Left forelimb (tissue), 1 donor: ENCODE data around the gene KRTAP9-9.
"Not testable (repeated sequence)": the region's sequence is repeated elsewhere in the genome, so short reads cannot be mapped to it uniquely, and the experiment has no call there.

Experiments used
- DNase-seq: peaks from one replicate; pipeline ENCODE4 v3.0.0-alpha.2; 2018; ENCODE audit warnings: low spot score

KRTAP9-9 gene

GRCh38 chr17:41265078-41265477, 9.9 kb downstream of the KRTAP9-9 start, which contains the start of gene KRTAP9-6:
Gene KRTAP9-6 (plus strand): TSS chr17:41265378. CDS start chr17:41265378, 0 bp downstream.
- DNase-seq: no peak

- DNase-seq: no peak
Measured at GRCh38 chr17:41267711-41268110, 12.5 kb downstream of the KRTAP9-9 start.

GRCh38 chr17:41271323-41271722, 16.1 kb downstream of the KRTAP9-9 start:
- not testable (repeated sequence) for DNase-seq

- DNase-seq: no peak
Measured at GRCh38 chr17:41271858-41272257, 16.7 kb downstream of the KRTAP9-9 start.

GRCh38 chr17:41275648-41276190, 20.5 kb downstream of the KRTAP9-9 start, which contains the start of gene KRTAP9-7:
Gene KRTAP9-7 (plus strand): TSS chr17:41275698. CDS start chr17:41275698, 0 bp downstream.
- DNase-seq: not testable (repeated sequence)

- DNase-seq: no peak
Measured at GRCh38 chr17:41278176-41278955, 23.2 kb downstream of the KRTAP9-9 start.

- no peak for DNase-seq
Measured at GRCh38 chr17:41284043-41284442, 28.9 kb downstream of the KRTAP9-9 start.

GRCh38 chr17:41284546-41284945, 29.4 kb downstream of the KRTAP9-9 start:
- DNase-seq: no peak

GRCh38 chr17:41287050-41287449, 31.9 kb downstream of the KRTAP9-9 start:
- no peak for DNase-seq

- no peak for DNase-seq
Measured at GRCh38 chr17:41294016-41294415, 38.8 kb downstream of the KRTAP9-9 start.

- no peak for DNase-seq
Measured at GRCh38 chr17:41296846-41297245, 41.7 kb downstream of the KRTAP9-9 start.

- no peak for DNase-seq
Measured at GRCh38 chr17:41298458-41299135, 43.4 kb downstream of the KRTAP9-9 start.

GRCh38 chr17:41301204-41301790, 46.1 kb downstream of the KRTAP9-9 start:
- no peak for DNase-seq

- DNase-seq: no peak
Measured at GRCh38 chr17:41301916-41302901, 47.0 kb downstream of the KRTAP9-9 start, which contains the start of gene KRTAP29-1. Gene KRTAP29-1 (minus strand): TSS chr17:41302851. CDS start chr17:41302851, 0 bp downstream.

GRCh38 chr17:41302981-41303380, 47.8 kb downstream of the KRTAP9-9 start:
- DNase-seq: no peak

GRCh38 chr17:41304091-41304490, 48.9 kb downstream of the KRTAP9-9 start:
- DNase-seq: no peak
